Caco-2 (cell line): ENCODE data around the gene EML3. TPM values are rescaled to one million over a fixed set of nuclear protein-coding genes. Genes with fewer than 3 reads are reported as not detected.

Experiments used
- BruUV-seq: library from RNA; stranded (reverse); fragments of 400-500 nt; replicated peaks from 2 replicates; lab custom pipeline; 2021; lab: Mats Ljungman, UMichigan
- CTCF ChIA-PET: fragments of 300-600 bp; sonication (Branson Sonifier 250); formaldehyde crosslinking; loops from one replicate; lab custom pipeline; 2022; ENCODE audit warnings: antibody characterized with exemption; lab: Charles Lee
- POLR2A ChIA-PET: fragments of 300-600 bp; sonication (Branson Sonifier 250); formaldehyde crosslinking; loops from one replicate; lab custom pipeline; 2022; ENCODE audit warnings: antibody characterized with exemption; lab: Charles Lee
- DNase-seq, 2 experiments: peaks; one replicate each; pipeline versions ENCODE4 v3.0.0 to v3.0.0-alpha.2; 2020 to 2022
- H3K27me3 ChIP-seq: replicated peaks from 2 replicates; pipeline ENCODE4 v1.6.0; 2011; ENCODE audit warnings: low read length; ENCODE audit not compliant: control insufficient read depth, insufficient read depth
- H3K36me3 ChIP-seq: 2 replicates; pipeline ENCODE4 v1.5.1; 2011; ENCODE audit warnings: low read length; ENCODE audit not compliant: control insufficient read depth, insufficient read depth
- H3K4me1 ChIP-seq: fragments of 250-450 bp; sonication (Bioruptor Pico); 2 replicates; pipeline ENCODE4 v1.5.1; 2020; ENCODE audit warnings: mild to moderate bottlenecking
- H3K4me3 ChIP-seq: 2 replicates; pipeline ENCODE4 v1.5.1; 2011; ENCODE audit warnings: low read depth, mild to moderate bottlenecking, control low read depth, low read length
- H3K9me3 ChIP-seq: fragments of 250-450 bp; sonication (Bioruptor Pico); 2 replicates; pipeline ENCODE4 v1.5.1; 2020; ENCODE audit warnings: mild to moderate bottlenecking, moderate library complexity
- H3K27ac Mint-ChIP-seq: one replicate; pipeline ENCODE4 v1.8.0; 2022; ENCODE audit warnings: mixed read lengths; ENCODE audit not compliant: unreplicated experiment
- H3K27me3 Mint-ChIP-seq: one replicate; pipeline ENCODE4 v1.8.0; 2022; ENCODE audit warnings: mixed read lengths; ENCODE audit not compliant: insufficient read depth, unreplicated experiment
- H3K36me3 Mint-ChIP-seq: one replicate; pipeline ENCODE4 v1.8.0; 2022; ENCODE audit warnings: mild to moderate bottlenecking, mixed read lengths; ENCODE audit not compliant: insufficient read depth, unreplicated experiment
- H3K4me1 Mint-ChIP-seq: one replicate; pipeline ENCODE4 v1.8.0; 2022; ENCODE audit warnings: low read depth, mixed read lengths; ENCODE audit not compliant: unreplicated experiment
- H3K4me3 Mint-ChIP-seq: one replicate; pipeline ENCODE4 v1.8.0; 2022; ENCODE audit warnings: mild to moderate bottlenecking, moderate library complexity, mixed read lengths; ENCODE audit not compliant: unreplicated experiment
- H3K9me3 Mint-ChIP-seq: one replicate; pipeline ENCODE4 v1.8.0; 2022; ENCODE audit warnings: mixed read lengths; ENCODE audit not compliant: unreplicated experiment
- intact Hi-C: fragments of 100-400 bp; cut with micrococcal nuclease; formaldehyde crosslinking; loops from one replicate; pipeline ENCODE4 v1.10.0; 2022; ENCODE audit not compliant: unreplicated experiment
- total RNA-seq: library from RNA; stranded (reverse); gene quantifications from 2 replicates; pipeline ENCODE4 v1.2.3, GENCODE V29; 2022
- TF ChIP-seq, protein P1 (sequence below), 2 experiments: fragments of 200-600 bp in 1 of 2; IDR thresholded peaks; 1 replicate in 1 of 2; 2 replicates in 1 of 2; pipeline versions ENCODE4 v1.5.1 to v1.8.0; 2011 to 2022; ENCODE audit warnings: antibody characterized with exemption in 1 of 2, control low read depth in 1 of 2, inconsistent platforms in 1 of 2, low read depth in 1 of 2, low read length in 1 of 2, mild to moderate bottlenecking in 1 of 2, moderate library complexity in 1 of 2; ENCODE audit not compliant: insufficient read depth in 1 of 2, severe bottlenecking in 1 of 2, unreplicated experiment in 1 of 2

EML3 gene
- total RNA-seq, 1 experiment from 2014 or later: 61.2 TPM

DNA sequence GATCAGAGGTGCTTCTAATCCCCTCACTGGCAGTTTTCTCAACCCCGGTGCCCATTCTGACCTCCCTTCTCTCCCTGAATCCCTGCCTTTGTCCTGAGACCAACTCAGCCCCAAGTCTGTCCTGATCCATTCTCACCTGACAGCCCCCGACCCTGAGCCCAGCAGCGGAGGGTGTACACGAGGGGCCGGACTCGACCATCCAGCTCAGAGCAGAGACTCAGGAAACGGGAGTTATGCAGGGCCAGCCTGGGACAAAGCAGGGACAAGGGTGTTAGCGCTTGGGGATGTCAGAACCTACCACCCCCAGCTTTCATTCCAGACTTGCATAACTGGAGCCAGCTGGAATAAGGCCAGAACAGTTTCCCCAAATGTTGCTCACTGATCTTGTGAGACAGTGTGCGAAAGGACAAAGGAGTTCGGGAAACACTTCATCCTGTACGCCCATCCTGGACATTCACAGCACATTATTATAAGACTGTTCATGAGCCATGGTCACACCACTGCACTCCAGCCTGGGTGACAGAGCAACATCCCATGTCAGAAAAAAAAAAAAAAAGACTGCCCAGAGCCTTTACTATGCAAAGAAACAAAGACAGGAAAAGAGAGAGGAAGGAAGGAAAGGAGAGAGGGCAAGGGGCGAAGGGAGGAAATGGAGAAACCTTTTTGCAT lies 35.4 kb downstream of the EML3 start:
- no peak overlapping the region for H3K4me3 ChIP-seq
- H3K36me3 ChIP-seq: peaks cover 3% of the 10 kb centered on the region; the same call in 1 of the 2 replicates
- ChIA-PET CTCF (no interaction called here), POLR2A (interaction anchor here (0.5 to 0.6 kb wide), 2 partner anchors 610 to 1065 kb away, joined by 3 read pairs; partner anchors contain the start of gene FTH1)
- DNase-seq: no peak
- no peaks in the 10 kb centered on the region for H3K9me3 ChIP-seq
- TF ChIP-seq, protein P1, sequence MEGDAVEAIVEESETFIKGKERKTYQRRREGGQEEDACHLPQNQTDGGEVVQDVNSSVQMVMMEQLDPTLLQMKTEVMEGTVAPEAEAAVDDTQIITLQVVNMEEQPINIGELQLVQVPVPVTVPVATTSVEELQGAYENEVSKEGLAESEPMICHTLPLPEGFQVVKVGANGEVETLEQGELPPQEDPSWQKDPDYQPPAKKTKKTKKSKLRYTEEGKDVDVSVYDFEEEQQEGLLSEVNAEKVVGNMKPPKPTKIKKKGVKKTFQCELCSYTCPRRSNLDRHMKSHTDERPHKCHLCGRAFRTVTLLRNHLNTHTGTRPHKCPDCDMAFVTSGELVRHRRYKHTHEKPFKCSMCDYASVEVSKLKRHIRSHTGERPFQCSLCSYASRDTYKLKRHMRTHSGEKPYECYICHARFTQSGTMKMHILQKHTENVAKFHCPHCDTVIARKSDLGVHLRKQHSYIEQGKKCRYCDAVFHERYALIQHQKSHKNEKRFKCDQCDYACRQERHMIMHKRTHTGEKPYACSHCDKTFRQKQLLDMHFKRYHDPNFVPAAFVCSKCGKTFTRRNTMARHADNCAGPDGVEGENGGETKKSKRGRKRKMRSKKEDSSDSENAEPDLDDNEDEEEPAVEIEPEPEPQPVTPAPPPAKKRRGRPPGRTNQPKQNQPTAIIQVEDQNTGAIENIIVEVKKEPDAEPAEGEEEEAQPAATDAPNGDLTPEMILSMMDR (IDR thresholded peaks at IDR 0.05; ENCODE audit: insufficient read depth in 1 of 2, low read depth in 1 of 2, low read length in 1 of 2, severe bottlenecking in 1 of 2, unreplicated experiment in 1 of 2): no peak
- H3K27me3 Mint-ChIP-seq: no peaks in the 10 kb centered on the region
- H3K4me3 Mint-ChIP-seq: peak overlapping the region; percentile 24
- H3K27me3 ChIP-seq: no peaks in the 10 kb centered on the region
- H3K9me3 Mint-ChIP-seq: no peaks in the 10 kb centered on the region
- H3K27ac Mint-ChIP-seq: no peak overlapping the region
- intact Hi-C loops: no loop called here
- peaks cover 12% of the 10 kb centered on the region for H3K4me1 ChIP-seq
- H3K36me3 Mint-ChIP-seq: peaks cover 84% of the 10 kb centered on the region
- peaks cover 49% of the 10 kb centered on the region for H3K4me1 Mint-ChIP-seq
- BruUV-seq: no TSS peak

DNA sequence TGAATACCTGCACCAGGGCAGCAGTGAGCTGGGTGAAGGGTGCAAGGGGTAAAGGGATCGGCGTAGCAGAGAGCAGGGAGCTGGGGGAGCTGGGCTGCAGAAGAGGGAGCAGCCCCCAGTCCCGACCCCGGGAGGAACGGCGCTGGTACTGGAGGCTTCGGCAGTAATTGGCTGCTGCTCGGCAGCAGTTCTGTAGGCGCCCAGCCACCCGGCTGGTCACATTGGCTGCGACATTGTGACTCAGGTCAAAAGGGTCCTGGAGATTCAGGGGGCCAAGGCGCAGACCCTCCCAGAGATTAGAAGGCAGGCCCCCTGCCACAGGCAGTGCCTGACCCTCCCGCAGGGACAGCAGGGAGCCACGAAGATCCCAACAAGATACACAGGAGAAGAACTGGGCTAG lies 36.7 kb downstream of the EML3 start:
- no peak overlapping the region for H3K4me3 ChIP-seq
- no TSS peak for BruUV-seq
- H3K27me3 Mint-ChIP-seq: no peaks in the 10 kb centered on the region
- no peak for DNase-seq
- peak overlapping the region; percentile 100 for H3K27ac Mint-ChIP-seq
- POLR2A ChIA-PET: no interaction called here
- intact Hi-C loops: no loop called here
- no peaks in the 10 kb centered on the region for H3K9me3 ChIP-seq
- no peaks in the 10 kb centered on the region for H3K27me3 ChIP-seq
- H3K9me3 Mint-ChIP-seq: no peaks in the 10 kb centered on the region
- CTCF ChIA-PET: no interaction called here
- H3K4me1 ChIP-seq: peaks cover 25% of the 10 kb centered on the region
- H3K36me3 Mint-ChIP-seq: peaks cover 84% of the 10 kb centered on the region
- TF ChIP-seq, protein P1 (IDR thresholded peaks at IDR 0.05; ENCODE audit: insufficient read depth in 1 of 2, low read depth in 1 of 2, low read length in 1 of 2, severe bottlenecking in 1 of 2, unreplicated experiment in 1 of 2): no peak
- H3K4me1 Mint-ChIP-seq: peaks cover 57% of the 10 kb centered on the region
- H3K36me3 ChIP-seq: peaks cover 5% of the 10 kb centered on the region; the same call in 1 of the 2 replicates
- peak overlapping the region; percentile 97 for H3K4me3 Mint-ChIP-seq

DNA sequence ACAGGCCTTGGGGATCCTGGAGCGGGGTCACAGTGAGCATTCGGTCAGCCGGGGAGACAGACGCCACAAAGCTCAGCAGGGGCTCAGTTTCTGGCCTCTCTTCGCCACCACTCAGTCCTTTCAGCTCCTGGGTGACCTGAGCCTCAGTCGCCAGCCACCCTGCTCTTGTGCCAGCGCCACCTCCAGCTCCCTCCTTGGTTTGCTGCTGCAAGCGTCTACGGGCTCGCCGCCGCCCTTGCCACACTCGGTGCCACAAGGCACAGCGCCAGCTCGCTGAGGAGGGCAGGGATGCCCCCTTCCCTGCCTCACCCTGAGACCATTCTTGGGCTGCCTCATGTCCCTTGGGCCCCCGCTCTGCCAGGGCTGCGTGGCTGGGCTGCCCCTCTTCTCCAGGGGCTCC lies 37.4 kb downstream of the EML3 start:
- H3K4me3 ChIP-seq: peak overlapping the region; percentile 62
- intact Hi-C loops: no loop called here
- TF ChIP-seq, protein P1 (IDR thresholded peaks at IDR 0.05; ENCODE audit: insufficient read depth in 1 of 2, low read depth in 1 of 2, low read length in 1 of 2, severe bottlenecking in 1 of 2, unreplicated experiment in 1 of 2): no peak
- H3K27me3 Mint-ChIP-seq: no peaks in the 10 kb centered on the region
- no peak for DNase-seq
- H3K27ac Mint-ChIP-seq: peak overlapping the region; percentile 100
- no peaks in the 10 kb centered on the region for H3K27me3 ChIP-seq
- peaks cover 56% of the 10 kb centered on the region for H3K4me1 Mint-ChIP-seq
- H3K9me3 Mint-ChIP-seq: no peaks in the 10 kb centered on the region
- H3K36me3 Mint-ChIP-seq: peaks cover 88% of the 10 kb centered on the region
- H3K4me1 ChIP-seq: peaks cover 25% of the 10 kb centered on the region
- peaks cover 6% of the 10 kb centered on the region; the same call in 1 of the 2 replicates for H3K36me3 ChIP-seq
- peak overlapping the region; percentile 97 for H3K4me3 Mint-ChIP-seq
- CTCF ChIA-PET: interaction anchor here (1.7 to 2.1 kb wide), 2 partner anchors 13 to 151 kb away, joined by 6 to 10 read pairs; no protein-coding TSS in a partner anchor
- no TSS peak for BruUV-seq
- POLR2A ChIA-PET: interaction anchor here (1.6 to 2.1 kb wide), 4 partner anchors 14 to 90 kb away, joined by 26 to 116 read pairs (median 32); partner anchors contain the start of genes C11orf98, CSKMT and TUT1
- no peaks in the 10 kb centered on the region for H3K9me3 ChIP-seq
